AML-193 (cell line): Measurements from ENCODE around the gene CERS2.
"Not testable (repeated sequence)": the region's sequence is repeated elsewhere in the genome, so short reads cannot be mapped to it uniquely, and the experiment has no call there.

Experiments used
- DNase-seq, 2 experiments: peaks; one replicate each; lab custom pipeline; 2025; lab: John Stamatoyannopoulos, UW

CERS2 gene

DNA sequence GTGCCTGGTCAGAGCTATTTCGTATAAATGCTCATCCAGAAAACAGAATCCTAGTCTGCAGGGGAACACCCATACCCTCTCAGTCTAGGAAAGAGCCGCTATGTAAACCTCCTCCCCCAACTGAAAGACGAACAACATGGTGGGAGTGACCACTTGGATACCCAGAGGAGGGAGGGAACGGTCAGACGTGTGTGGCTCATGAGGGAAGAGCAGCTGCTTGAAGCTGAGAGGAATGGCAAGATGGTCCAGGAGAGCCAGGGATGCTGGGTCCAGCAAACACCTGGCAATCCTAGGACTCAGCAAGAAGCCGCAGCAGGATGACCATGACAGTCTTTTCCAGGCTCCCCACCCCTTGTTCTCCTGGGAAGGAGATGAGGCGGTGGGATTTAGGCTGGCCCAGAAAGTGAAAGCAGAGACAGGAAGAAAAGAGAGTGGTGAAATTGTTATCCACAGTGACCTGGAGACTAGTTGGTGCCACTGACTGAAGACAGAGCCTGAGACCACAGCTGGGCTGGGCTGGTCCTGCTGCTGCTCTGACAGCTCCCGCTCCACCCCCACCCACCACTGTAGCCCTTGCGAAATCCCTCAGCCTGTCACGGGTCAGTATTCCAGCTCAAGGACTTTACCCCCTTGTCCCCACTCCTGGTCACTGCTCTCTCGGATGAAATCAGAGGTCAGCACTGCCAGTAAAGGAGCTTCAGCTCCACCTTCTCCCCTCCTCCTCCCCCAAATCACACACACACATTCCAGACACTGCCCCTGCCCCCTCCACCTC is 3.6 kb downstream of the CERS2 start:
- DNase-seq = peak in 1 of 2 experiments; percentile 5

DNA sequence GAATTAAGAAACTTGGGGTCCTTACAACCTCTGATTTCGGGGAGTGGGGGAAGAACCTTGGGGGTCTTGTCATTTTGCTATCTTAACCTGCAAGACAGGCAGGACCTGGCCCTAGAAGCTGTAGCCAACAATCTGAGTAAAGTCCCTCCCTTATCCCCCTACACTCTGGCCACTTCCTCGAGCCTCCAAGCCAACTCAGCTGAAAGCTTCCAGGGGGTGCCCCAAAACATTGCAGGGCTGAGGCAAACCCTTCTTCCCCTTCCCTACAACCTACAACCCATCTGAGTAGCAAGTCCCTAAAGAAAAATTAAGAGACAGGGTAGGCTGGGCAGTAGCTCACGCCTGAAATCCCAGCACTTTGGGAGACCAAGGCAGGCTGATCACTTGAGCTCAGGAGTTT is 5.0 kb downstream of the CERS2 start:
- DNase-seq = no peak

DNA sequence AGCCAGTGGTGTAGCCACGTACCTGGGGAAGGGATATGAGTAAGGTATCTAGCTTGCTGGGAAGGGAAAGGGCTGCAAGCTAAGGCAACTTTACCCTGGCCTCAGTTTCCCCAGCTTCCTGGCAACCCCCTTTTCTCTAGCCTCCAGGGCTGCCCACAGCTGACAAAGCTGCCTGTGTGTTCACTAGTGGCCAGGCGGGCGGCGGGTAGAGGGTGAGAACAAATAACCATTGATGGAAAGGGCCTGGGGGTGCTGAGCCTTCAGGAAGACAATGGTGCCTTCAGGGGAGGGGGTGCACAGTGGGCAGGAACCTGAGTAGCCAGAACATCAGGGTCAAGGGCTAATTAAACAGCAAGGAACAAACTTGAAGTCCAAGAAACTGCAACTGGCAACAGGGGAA is 6.1 kb downstream of the CERS2 start:
- no peak for DNase-seq

DNA sequence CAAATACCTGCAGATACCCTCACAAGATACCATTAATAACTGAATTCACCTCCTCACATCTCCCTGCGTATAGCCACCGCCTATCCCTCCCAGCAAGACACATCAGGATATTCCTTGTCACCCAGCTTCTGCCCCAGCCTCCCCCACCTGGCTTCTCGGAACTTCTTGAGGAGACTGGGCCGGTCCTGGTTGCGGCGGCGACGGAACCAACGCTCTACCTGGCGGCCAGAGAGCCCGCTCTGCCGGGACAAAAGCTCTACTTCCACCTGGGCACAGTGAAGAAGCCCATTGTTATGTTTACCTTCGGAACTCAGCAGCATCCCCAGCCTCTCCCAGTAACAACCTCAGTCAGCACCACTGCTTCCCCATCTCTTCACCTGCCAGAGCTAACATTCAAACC is 6.7 kb downstream of the CERS2 start:
- no peak for DNase-seq

DNA sequence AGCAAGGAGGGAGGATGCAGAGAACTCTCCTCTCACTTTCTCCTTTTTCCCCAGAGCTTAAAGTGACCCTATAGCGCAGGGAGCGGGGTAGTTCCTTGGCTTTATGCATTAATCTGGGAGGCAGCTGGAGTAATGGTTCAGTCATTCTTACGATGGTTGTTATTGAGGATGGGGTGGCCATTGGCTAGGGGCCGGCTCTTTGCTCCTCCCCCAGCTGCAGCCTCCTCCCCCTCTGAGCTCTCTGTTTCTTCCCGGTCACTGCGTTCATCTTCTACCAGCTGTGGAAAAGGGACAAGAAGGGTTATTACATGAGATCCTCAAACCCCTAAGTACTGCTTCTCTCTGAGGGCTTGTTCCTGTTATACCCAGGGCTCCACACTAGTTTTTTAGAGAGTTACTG is 8.6 kb downstream of the CERS2 start:
- no peak for DNase-seq

DNA sequence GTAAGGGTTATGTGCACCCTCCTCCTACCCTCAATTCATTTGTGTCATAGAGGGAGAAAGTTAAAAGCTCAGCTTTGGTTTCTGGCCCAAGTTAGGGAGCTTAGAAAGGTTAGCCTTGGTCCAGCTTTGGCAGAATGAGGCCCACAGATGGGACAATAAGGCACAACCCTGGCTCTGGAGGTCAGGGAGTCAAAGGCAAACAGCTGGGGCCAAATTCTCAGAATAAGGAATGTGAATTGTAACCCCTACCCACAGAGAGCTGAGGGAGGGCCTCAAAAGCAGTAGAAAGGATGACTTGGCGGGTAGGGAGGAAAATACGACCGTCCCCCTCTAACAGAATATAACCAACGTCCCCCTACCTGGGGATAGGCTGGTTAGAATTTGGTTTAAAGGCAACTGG is 9.0 kb downstream of the CERS2 start:
- no peak for DNase-seq

DNA sequence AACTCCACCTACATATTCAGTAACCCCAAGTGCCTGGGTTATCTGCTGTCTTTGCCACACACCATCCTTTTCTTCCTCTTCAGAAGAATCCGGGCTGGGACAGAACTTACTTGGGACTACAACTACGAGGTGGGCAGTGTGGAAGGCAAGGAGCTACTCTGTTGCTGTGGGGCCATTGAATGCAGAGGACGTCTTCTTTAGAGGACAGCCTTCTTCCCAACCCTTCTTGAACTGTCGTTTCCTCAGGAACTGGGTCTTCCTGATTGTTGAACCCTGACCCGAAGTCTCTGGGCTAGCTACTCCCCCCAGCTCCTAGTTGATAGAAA is 10.5 kb downstream of the CERS2 start:
- no peak for DNase-seq

DNA sequence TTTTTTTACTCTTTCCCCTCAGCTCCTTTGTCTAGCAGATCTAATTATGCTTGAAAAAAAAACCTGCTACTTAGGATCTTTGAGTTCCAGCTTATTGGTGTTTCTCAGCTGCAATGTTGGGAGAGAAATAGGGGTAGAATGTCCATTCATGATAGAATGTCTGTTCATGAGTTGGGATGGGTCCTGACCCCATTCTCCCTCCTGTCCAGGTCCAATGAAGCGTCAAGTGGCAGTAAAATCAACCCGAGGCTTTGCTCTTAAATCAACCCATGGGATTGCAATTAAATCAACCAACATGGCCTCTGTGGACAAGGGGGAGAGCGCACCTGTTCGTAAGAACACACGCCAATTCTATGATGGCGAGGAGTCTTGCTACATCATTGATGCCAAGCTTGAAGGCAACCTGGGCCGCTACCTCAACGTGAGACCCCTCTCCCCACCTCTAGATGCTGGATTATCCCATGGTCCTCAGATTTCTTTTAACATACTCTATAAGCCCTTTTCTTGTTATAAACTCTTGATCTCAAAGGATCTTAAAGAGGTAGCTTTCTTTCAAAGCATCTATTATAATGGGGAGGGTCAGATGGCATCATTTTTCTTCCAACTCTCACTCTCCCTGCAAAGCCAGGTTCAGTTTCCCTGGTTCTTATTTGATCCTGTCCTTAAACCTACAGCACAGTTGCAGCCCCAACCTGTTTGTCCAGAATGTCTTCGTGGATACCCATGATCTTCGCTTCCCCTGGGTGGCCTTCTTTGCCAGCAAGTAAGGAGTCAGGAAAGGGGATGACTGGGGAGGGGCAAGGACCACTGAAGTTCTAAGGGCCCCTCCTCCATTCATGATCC is 11.1 kb downstream of the CERS2 start:
- DNase-seq = no peak

DNA sequence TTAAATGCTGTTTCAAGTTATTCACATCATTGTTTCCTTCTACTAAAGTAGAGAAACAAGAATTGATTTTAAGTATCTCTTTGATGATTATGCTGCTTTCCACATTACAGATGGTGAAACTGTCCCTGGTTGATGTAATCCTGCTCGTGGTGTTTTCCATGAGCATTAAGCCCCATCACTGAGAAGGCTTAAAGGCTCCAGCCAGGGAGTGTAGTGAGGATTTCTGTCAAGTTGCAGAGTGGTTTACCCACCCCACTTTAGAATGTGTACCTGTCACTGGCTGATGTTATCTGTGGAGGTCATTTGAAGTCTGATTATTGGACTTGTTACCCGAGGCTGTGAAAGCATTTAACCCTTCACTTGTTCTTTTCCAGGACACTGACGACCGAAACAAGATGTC is 12.9 kb downstream of the CERS2 start:
- no peak for DNase-seq

DNA sequence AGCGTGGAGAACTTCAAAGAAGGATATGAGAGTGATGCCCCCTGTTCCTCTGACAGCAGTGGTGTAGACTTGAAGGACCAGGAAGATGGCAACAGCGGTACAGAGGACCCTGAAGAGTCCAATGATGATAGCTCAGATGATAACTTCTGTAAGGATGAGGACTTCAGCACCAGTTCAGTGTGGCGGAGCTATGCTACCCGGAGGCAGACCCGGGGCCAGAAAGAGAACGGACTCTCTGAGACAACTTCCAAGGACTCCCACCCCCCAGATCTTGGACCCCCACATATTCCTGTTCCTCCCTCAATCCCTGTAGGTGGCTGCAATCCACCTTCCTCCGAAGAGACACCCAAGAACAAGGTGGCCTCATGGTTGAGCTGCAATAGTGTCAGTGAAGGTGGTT is 14.0 kb downstream of the CERS2 start:
- DNase-seq = no peak

DNA sequence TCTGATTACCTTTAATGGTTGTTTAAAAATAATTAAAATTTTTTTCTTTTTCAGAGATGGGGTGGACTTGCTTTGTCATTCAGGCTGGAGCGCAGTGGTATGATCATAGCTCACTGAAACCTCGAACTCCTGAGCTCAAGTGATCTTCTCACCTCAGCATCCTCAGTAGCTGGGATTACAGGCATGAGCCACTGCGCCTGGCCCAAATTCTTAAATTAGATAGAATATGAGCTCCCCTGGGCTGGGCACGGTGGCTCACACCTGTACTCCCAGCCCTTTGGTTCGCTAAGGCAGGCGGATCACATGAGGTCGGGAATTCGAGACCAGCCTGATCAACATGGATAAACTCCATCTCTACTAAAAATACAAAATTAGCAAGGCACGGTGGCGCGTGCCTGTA is 17.0 kb downstream of the CERS2 start:
- no peak for DNase-seq

DNA sequence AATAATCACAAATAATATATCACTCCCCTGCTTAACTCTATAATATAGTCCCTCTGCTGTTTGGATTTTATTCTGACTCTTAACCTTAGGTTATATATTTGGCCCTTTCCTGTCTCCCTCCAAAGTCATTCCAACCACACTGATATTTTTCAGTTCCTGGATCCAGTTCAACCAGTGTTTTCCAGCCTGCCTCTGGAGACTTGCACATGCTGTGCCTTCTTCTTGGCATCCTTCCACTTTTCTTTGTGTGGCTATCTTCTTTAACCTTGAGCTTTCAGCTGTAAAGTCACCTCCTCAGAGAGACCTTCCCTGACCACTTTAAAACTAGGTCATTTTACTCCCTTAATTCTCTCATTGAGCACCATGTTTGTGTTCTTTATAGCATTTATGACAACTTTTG is 19.4 kb downstream of the CERS2 start:
- no peak for DNase-seq

DNA sequence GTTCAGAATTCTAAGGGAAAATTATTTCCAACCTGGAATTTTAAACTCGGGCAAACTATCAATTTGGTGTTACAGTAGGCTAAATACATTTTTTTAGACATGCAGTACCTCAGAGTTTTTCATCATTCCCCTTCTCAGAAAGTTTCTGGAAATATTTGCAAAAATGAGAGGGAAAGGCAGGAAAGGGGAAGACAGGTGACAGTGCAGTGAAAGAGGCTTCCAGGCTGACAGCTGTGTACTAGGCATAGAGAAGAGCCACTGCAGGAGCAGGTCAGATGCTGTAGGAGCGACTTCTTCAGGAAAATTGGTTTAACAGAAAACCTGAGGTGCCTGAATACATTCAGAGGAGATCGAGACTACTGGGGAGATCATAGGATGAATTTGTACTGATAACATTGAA is 19.9 kb downstream of the CERS2 start:
- no peak for DNase-seq

DNA sequence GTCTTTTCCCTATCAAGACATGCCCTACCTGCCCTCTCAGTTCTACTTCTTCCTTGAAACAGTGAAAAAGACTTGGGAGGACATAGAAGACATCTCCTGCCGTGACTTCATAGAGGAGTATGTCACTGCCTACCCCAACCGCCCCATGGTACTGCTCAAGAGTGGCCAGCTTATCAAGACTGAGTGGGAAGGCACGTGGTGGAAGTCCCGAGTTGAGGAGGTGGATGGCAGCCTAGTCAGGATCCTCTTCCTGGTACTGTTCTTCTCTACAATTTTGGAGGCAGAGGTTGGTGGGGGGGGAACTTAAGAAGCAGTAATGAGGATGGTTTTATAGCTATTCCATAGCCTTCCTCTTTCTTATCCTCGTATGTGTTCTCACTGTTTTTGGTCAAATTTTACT is 29.8 kb downstream of the CERS2 start:
- no peak for DNase-seq

DNA sequence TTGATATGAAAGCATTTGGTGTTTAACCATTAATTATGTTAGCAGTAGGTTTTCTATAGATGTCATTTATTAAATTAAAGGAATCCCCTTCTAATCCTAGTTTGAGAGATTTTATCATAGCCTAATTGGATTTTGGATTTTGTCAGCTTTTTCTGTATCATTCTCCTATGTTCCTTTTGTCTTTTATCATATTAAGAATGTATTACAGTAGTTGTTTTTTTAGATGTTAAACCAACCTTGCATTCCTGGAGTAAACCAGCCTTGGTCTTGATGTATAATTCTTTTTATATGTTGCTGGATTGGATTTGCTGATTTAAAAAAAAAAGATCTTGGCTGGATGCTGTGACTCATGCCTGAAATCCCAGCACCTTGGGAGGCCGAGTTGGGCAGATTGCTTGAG is 42.9 kb downstream of the CERS2 start:
- no peak for DNase-seq

DNA sequence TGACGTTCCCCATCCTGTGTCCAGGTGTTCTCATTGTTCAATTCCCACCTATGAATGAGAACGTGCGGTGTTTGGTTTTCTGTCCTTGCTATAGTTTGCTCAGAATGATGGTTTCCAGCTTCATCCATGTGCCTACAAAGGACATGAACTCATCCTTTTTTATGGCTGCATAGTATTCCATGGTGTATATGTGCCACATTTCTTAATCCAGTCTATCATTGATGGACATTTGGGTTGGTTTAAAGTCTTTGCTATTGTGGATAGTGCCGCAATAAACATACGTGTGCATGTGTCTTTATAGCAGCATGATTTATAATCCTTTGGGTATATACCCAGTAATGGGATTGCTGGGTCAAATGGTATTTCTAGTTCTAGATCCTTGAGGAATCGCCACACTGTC is 45.9 kb downstream of the CERS2 start:
- not testable (repeated sequence) for DNase-seq

DNA sequence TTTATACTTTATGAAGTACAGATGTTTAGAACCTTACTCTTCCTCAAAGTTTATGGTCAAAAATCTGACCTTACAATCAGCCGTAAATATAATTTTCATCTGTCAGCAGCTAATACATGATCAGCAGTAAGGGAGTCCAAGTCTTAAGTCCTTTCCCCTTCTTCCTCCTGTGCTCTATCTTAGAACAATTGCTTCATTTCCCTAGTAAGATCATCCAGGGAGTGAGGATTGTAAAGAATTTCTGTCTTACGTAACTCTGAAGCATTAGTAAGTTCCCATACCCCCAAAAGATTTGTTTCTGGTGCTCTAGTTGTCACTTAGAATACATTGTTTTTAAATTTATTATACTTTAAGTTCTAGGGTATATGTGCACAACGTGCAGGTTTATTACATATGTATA is 46.3 kb downstream of the CERS2 start:
- peak; percentile 7 to 13 for DNase-seq

DNA sequence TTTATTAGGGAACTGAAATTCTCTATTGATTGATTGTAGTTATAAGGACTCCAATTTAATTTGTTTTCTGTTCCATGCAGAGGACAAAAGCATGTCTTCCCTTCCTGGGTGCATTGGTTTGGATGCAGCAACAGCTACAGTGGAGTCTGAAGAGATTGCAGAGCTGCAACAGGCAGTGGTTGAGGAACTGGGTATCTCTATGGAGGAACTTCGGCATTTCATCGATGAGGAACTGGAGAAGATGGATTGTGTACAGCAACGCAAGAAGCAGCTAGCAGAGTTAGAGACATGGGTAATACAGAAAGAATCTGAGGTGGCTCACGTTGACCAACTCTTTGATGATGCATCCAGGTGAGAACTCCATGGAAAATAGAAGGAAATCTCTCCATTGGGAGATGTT is 47.0 kb downstream of the CERS2 start:
- no peak for DNase-seq

DNA sequence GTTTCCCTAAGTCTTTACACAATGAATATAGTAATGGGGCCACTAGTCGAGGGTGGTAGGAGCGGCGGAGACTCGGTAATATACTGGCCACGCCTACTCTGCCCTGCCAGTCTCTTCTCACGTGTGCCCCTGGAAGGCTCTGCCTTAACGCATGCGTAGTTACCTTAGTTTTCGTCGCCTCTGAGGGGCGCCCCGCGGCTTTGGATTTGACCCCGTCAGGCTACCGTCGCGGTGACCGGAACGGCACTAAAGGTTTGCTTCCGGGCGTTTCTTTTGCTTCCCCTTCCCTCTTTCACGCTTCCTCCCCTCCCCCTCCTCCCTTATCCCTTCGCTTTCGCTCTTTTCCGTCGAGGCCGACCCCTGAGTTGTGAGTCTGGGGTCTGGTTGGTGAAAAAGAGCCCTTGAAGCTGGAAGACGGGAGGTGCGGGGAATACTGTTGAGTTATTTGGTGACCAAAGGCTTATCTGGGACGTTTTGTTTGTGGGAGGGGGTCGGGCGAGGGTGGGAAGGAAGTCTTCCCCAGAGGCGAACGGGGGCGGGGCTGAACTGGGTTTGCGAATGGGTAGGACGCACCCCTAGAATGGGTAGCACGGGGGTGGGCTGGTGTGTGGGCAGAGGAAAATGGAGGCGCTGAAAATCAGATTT is 48.4 kb downstream of the CERS2 start, which contains the start of gene SETDB1:
Gene SETDB1 (plus strand): TSS at position 267 of the 645 bp plus-strand sequence. CDS start 1,352 bp downstream, outside the sequence.
- DNase-seq = peak; percentile 98

DNA sequence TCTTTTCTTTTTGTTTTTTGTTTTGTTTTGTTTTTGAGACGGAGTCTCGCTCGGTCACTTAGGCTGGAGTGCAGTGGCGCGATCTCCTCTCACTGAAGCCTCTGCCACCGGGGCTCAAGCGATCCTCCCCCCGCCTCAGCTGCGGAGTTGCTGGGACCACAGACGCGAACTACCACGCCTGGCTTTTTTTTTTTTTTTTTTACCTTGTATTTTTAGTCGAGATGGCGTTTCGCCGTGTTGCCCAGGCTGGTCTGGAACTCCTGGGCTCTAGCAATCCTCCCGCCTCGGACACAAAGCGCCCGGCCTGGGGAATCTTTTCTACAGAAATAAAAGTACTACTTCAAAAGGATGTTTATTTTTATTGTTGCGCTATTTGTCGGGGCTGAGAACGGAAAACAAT is 49.6 kb downstream of the CERS2 start:
- no peak for DNase-seq

DNA sequence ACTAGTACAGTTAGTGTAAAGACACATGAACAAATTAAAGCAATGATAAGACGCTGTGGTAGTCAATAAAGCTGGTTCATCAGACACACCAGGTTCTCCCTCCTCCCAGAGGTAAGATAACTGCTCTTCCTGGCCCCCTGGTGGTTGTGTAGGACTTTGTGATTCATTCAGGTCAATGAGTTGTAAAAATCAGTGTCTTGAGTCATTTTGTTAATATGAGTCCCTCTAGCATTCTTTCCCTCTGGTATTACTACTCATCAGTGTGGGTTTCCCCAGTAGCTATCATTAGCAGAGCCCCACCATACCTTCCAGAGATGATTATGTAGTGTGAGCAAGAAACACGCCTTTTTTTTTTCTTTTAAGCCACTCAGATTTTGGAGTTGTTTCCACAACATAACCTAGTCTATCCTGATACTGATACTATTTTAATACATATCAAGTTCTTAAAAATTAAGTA is 52.1 kb downstream of the CERS2 start:
- DNase-seq = peak; percentile 73 to 77

DNA sequence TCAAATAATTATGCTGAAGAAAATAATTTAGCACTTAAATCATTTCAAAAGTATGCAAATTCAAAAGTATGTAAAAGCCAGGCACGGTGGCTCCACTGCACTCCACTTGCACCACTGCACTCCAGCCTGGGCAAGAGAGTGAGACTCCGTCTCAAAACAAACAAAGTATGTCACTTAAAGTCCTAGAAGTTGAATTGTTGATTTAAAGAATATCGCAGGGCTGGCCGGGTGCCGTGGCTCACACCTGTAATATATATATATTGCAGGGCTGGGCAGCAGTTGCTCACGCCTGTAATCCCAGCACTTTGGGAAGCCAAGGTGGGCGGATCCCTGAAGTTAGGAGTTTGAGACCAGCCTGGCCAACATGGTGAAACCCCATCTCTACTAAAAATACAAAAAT is 57.2 kb downstream of the CERS2 start:
- DNase-seq = no peak
